ENCODE data around the gene CD48. TPM values are rescaled to one million over a fixed set of nuclear protein-coding genes. Genes with fewer than 3 reads are reported as not detected.

CD48 gene
- total and polyA plus RNA-seq, 8 donors = 0.37 to 5.1 (median 1.1) TPM

DNA sequence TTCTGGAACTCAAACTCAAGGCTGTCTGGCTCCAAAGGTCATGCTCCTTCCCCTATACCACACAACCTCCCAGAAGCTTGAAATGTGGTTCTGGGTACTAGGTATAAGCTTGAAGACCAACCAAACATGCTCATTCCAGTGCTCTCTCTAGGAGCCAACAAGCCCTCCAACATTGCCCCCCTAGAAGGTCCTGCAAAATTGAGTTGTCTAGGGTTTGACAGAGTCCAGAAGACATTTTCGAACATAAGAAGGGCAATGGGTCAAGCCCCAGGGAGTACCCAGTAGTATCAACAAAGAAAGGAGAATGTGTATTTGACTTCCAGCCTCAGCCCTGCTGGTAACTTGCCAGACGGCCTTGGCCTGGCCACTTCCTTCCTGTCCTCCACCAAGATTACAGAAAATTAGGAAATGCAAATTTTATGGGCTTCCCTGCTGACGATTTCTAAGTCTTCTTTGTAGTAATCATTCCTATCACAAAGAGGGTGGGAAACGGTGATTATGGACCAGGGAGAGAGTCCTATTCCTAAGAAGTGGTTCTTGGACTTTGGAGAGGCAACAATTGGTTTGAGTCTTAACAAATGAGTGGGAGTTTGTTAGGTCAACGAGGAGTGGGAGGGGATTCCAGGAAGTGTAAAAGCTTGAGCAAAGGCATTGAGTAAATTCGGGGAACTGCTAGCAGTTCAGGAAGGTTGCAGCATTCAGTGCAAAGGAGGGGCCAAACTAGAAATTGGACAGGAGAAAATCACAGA is 46.1 kb downstream of the CD48 start:
- no peak for FAIRE-seq

DNA sequence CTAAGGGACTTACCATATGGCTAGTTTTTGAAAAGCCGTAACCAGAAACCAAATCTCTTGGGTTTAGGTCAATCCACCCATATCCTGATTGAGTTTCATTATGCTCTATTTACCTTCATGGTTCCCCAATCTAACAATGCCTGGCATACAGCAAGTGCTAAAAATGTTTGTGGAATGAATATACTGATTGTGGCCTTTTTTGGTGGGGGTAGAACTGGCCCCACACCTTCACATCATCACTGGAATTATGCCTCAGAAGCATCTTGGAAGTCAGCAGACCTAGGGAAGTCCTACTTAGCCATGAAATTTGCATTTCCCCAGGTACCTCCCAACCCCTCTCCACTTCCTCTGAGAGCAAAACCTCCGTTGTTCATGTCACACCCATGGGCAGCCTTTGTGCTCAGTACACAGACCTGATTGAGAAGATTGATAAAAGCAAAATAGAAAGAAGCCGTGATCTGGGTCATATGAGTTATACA is 47.0 kb downstream of the CD48 start:
- Histone ChIP-seq H3K4me1 (no peaks in the 10 kb centered on the region), H3K4me3 (no peak overlapping the region), H3K27ac (no peak overlapping the region), H3K9me3 (no peaks in the 10 kb centered on the region), H3K27me3 (no peaks in the 10 kb centered on the region), H3K36me3 (no peaks in the 10 kb centered on the region)
- WGBS, 2 donors = 83 to 85% methylated on average over 3 of the region's 3 CpGs
- intact Hi-C loops (cut with DNase I) = no loop called here
- FAIRE-seq (no peak), DNase-seq (no peak), ATAC-seq (no peak)
- TF ChIP-seq, protein P1, sequence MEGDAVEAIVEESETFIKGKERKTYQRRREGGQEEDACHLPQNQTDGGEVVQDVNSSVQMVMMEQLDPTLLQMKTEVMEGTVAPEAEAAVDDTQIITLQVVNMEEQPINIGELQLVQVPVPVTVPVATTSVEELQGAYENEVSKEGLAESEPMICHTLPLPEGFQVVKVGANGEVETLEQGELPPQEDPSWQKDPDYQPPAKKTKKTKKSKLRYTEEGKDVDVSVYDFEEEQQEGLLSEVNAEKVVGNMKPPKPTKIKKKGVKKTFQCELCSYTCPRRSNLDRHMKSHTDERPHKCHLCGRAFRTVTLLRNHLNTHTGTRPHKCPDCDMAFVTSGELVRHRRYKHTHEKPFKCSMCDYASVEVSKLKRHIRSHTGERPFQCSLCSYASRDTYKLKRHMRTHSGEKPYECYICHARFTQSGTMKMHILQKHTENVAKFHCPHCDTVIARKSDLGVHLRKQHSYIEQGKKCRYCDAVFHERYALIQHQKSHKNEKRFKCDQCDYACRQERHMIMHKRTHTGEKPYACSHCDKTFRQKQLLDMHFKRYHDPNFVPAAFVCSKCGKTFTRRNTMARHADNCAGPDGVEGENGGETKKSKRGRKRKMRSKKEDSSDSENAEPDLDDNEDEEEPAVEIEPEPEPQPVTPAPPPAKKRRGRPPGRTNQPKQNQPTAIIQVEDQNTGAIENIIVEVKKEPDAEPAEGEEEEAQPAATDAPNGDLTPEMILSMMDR (IDR thresholded peaks at IDR 0.05) = no peak

More for the DNA sequence above, 46.1 kb downstream of the CD48 start:
- H3K36me3 ChIP-seq = no peaks in the 10 kb centered on the region
- intact Hi-C loops (cut with DNase I) = no loop called here
- TF ChIP-seq, protein P1 (IDR thresholded peaks at IDR 0.05) = no peak
- H3K27me3 ChIP-seq = no peaks in the 10 kb centered on the region
- H3K9me3 ChIP-seq = no peaks in the 10 kb centered on the region
- DNase-seq (no peak), ATAC-seq (peak in 2 of 4 donors; percentile 47 to 80)
- WGBS, 2 donors = 37 to 43% methylated on average over 6 of the region's 6 CpGs
- H3K27ac ChIP-seq = peak overlapping the region in 1 of 4 donors; percentile 15
- H3K4me3 ChIP-seq = no peak overlapping the region
- H3K4me1 ChIP-seq = no peaks in the 10 kb centered on the region

DNA sequence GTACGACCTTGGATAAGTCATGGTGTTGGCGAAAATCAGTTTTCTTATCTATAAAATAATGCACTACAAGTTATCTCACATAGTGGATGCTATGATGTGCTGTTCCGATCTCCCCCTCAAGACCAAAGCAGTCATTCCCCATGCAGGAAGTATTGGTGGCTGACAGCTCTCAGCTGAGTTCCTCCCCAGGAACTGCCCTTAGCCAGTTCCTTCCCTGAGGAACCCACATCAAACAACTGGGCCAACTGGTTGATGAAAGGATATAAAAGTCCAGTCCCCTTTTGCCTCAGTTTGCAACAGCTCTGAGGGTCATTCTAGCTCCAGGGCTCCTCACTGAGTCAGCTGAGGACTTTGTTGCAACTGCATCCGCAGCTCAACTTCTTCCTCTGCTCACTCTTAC is 48.7 kb downstream of the CD48 start:
- ATAC-seq (no peak), FAIRE-seq (no peak), DNase-seq (no peak)
- WGBS, 2 donors = 65 to 77% methylated on average over 4 of the region's 4 CpGs
- Histone ChIP-seq H3K27ac (no peak overlapping the region), H3K4me1 (no peaks in the 10 kb centered on the region), H3K9me3 (no peaks in the 10 kb centered on the region), H3K4me3 (no peak overlapping the region), H3K36me3 (no peaks in the 10 kb centered on the region), H3K27me3 (no peaks in the 10 kb centered on the region)
- TF ChIP-seq, protein P1 (IDR thresholded peaks at IDR 0.05) = no peak
- intact Hi-C loops (cut with DNase I) = no loop called here

DNA sequence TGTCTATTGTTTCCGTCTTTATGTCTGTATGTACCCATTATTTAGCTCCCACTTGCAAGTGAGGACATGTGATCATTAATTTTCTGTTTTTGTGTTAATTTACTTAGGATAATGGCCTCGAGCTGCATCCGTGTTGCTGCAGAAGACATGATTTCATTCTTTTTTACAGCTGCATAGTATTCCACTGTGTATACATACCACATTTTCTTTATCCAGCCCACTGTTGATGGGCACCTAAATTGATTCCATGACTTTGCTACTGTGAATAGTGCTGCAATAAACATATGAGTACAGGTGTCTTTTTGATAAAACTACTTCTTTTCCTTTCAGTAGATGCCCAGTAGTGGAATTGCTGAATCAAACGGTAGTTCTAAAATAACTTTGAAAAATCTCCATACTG is 52.1 kb downstream of the CD48 start:
- 79 to 89% methylated on average over 4 of the region's 4 CpGs for WGBS, 2 donors
- FAIRE-seq = no peak
- intact Hi-C loops (cut with DNase I) = no loop called here

More for the DNA sequence above, 52.1 kb downstream of the CD48 start:
- no peak overlapping the region for H3K27ac ChIP-seq
- H3K36me3 ChIP-seq = no peaks in the 10 kb centered on the region
- no peak for DNase-seq
- TF ChIP-seq, protein P1 (IDR thresholded peaks at IDR 0.05) = no peak
- no peak overlapping the region for H3K4me3 ChIP-seq
- H3K4me1 ChIP-seq = no peaks in the 10 kb centered on the region
- H3K9me3 ChIP-seq = no peaks in the 10 kb centered on the region
- no peaks in the 10 kb centered on the region for H3K27me3 ChIP-seq
- ATAC-seq = no peak
